ENCODE data around the gene RAB1B.

DNA sequence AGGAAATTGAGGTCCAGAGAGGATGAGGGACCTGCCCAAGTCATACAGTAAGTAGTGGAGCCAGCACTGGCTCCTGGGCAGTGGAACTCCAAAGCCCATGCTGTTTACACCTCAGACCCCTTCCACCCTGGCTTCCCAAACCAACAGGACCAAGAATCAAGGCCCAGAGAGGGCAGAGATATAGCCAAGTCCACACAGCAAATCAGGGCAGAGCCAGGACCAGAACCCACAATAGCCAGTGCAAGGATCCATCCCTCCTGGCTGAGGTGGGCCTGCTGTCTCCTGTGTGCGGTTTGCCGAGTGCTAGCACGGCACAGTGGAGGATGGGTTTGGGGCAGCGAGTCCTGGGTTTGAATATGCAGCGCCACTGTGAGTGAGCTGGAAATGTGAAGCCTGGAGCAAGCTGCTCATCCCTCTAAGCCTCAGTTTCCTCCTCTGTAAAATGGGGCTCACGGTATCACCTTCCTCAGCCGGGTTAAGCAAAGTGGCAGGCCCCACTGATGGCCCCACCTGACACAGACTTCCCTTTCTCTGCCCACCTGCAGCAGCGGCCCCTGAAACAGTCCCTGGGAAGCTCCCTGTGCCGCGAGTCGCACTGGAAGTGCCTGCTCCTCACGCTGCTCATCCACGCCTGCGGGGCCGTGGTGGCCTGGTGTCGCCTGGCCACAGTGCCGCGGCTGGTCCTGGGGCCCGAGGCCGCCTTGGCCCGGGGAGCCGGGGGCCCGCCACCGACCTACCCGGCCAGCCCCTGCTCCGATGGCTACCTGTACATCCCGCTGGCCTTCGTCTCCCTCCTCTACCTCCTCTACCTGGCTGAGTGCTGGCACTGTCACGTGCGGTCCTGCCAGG, 25.6 kb downstream of the RAB1B start:
- TF ChIP-seq, protein P1, sequence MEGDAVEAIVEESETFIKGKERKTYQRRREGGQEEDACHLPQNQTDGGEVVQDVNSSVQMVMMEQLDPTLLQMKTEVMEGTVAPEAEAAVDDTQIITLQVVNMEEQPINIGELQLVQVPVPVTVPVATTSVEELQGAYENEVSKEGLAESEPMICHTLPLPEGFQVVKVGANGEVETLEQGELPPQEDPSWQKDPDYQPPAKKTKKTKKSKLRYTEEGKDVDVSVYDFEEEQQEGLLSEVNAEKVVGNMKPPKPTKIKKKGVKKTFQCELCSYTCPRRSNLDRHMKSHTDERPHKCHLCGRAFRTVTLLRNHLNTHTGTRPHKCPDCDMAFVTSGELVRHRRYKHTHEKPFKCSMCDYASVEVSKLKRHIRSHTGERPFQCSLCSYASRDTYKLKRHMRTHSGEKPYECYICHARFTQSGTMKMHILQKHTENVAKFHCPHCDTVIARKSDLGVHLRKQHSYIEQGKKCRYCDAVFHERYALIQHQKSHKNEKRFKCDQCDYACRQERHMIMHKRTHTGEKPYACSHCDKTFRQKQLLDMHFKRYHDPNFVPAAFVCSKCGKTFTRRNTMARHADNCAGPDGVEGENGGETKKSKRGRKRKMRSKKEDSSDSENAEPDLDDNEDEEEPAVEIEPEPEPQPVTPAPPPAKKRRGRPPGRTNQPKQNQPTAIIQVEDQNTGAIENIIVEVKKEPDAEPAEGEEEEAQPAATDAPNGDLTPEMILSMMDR (IDR thresholded peaks at IDR 0.05 in 4 of 5, conservative IDR thresholded peaks at IDR 0.05 in 1 of 5), result no peak
- no peak for TF ChIP-seq POLR2A (IDR thresholded peaks at IDR 0.05)
